Ishikawa (cell line): ENCODE data around the gene HNMT.

Experiments
- CEBPB ChIP-seq: IDR thresholded peaks from 2 replicates; pipeline ENCODE4 v1.6.1; 2012
- CREB1 ChIP-seq: IDR thresholded peaks from 2 replicates; pipeline ENCODE4 v1.6.1; 2012; ENCODE audit warnings: low read depth
- EGR1 ChIP-seq: IDR thresholded peaks from 2 replicates; pipeline ENCODE4 v1.6.1; 2012
- EP300 ChIP-seq: IDR thresholded peaks from 2 replicates; pipeline ENCODE4 v1.6.1; 2012; ENCODE audit warnings: borderline replicate concordance
- FOXM1 ChIP-seq: IDR thresholded peaks from 2 replicates; pipeline ENCODE4 v1.6.1; 2012; ENCODE audit warnings: low read depth, borderline replicate concordance
- NFIC ChIP-seq: IDR thresholded peaks from 2 replicates; pipeline ENCODE4 v1.6.1; 2012
- RAD21 ChIP-seq: IDR thresholded peaks from 2 replicates; pipeline ENCODE4 v1.6.1; 2012; ENCODE audit warnings: low read depth
- TAF1 ChIP-seq: IDR thresholded peaks from 2 replicates; pipeline ENCODE4 v1.6.1; 2012; ENCODE audit warnings: low read depth, mild to moderate bottlenecking
- TCF12 ChIP-seq: IDR thresholded peaks from 2 replicates; pipeline ENCODE4 v1.6.1; 2012; ENCODE audit warnings: low read depth
- TEAD4 ChIP-seq: IDR thresholded peaks from 2 replicates; pipeline ENCODE4 v1.6.1; 2012
- YY1 ChIP-seq: IDR thresholded peaks from 2 replicates; pipeline ENCODE4 v1.6.1; 2012; ENCODE audit warnings: low read depth
- ZBTB7A ChIP-seq: IDR thresholded peaks from 2 replicates; pipeline ENCODE4 v1.6.1; 2012; ENCODE audit warnings: low read depth
- TF ChIP-seq, protein P1 (sequence below): IDR thresholded peaks from 2 replicates; pipeline ENCODE4 v1.6.1; 2012
- TF ChIP-seq, protein P2 (sequence below): IDR thresholded peaks from 2 replicates; pipeline ENCODE4 v1.6.1; 2012
- TF ChIP-seq, protein P3 (sequence below): IDR thresholded peaks from 2 replicates; pipeline ENCODE4 v1.6.1; 2012; ENCODE audit warnings: low read depth, mild to moderate bottlenecking

Gene HNMT

DNA sequence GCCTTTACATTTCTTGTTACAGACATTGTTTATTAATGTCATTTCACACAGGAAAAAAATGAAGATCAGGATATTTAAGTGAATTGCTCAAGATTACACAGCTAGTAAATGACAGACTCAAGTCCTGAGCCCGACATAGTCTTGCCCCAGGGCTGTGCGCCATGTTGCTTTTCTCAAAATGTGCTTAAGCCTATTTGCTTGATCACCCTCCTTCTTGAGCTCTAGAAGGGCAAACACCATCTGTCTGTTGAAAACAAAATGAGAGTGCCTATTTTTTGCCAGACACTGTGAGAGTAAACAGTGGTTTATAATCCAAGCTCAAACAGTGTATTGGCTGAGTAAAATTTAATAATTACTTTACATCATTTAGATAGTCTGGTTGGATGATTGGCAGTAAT lies 34.8 kb upstream of the HNMT start:
- TF ChIP-seq CEBPB (no peak), EGR1 (no peak), TEAD4 (no peak), EP300 (no peak), YY1 (no peak), FOXM1 (no peak), TAF1 (no peak), CREB1 (no peak), NFIC (no peak), ZBTB7A (no peak), TCF12 (no peak), RAD21 (no peak)
- TF ChIP-seq, protein P1, sequence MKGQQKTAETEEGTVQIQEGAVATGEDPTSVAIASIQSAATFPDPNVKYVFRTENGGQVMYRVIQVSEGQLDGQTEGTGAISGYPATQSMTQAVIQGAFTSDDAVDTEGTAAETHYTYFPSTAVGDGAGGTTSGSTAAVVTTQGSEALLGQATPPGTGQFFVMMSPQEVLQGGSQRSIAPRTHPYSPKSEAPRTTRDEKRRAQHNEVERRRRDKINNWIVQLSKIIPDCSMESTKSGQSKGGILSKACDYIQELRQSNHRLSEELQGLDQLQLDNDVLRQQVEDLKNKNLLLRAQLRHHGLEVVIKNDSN = no peak
- TF ChIP-seq, protein P2, sequence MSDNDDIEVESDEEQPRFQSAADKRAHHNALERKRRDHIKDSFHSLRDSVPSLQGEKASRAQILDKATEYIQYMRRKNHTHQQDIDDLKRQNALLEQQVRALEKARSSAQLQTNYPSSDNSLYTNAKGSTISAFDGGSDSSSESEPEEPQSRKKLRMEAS = no peak
- TF ChIP-seq, protein P3, sequence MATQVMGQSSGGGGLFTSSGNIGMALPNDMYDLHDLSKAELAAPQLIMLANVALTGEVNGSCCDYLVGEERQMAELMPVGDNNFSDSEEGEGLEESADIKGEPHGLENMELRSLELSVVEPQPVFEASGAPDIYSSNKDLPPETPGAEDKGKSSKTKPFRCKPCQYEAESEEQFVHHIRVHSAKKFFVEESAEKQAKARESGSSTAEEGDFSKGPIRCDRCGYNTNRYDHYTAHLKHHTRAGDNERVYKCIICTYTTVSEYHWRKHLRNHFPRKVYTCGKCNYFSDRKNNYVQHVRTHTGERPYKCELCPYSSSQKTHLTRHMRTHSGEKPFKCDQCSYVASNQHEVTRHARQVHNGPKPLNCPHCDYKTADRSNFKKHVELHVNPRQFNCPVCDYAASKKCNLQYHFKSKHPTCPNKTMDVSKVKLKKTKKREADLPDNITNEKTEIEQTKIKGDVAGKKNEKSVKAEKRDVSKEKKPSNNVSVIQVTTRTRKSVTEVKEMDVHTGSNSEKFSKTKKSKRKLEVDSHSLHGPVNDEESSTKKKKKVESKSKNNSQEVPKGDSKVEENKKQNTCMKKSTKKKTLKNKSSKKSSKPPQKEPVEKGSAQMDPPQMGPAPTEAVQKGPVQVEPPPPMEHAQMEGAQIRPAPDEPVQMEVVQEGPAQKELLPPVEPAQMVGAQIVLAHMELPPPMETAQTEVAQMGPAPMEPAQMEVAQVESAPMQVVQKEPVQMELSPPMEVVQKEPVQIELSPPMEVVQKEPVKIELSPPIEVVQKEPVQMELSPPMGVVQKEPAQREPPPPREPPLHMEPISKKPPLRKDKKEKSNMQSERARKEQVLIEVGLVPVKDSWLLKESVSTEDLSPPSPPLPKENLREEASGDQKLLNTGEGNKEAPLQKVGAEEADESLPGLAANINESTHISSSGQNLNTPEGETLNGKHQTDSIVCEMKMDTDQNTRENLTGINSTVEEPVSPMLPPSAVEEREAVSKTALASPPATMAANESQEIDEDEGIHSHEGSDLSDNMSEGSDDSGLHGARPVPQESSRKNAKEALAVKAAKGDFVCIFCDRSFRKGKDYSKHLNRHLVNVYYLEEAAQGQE = no peak

DNA sequence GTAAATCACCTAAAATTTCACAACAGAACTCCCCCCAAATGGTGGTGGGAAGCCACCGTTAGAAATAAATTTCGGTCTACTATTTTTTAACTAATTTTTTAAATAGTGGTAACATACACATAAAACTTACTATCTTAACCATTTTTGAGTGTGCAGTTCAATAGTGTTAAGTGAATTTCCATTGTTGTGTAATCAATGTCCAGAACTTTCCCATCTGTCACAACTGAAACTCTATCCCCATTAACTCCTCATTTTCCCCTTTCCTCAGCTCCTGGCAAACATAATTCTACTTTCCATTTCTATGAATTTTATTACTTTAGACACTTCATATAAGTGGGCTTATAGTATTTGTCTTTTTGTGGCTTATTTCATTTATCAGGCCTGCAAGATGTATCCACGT lies 34.1 kb upstream of the HNMT start:
- TF ChIP-seq EGR1 (no peak), NFIC (no peak), YY1 (no peak), ZBTB7A (no peak), FOXM1 (no peak), TCF12 (no peak), RAD21 (no peak), CREB1 (no peak), TAF1 (no peak), TEAD4 (no peak), CEBPB (no peak)
- TF ChIP-seq, protein P3 = no peak
- TF ChIP-seq, protein P2 = no peak

DNA sequence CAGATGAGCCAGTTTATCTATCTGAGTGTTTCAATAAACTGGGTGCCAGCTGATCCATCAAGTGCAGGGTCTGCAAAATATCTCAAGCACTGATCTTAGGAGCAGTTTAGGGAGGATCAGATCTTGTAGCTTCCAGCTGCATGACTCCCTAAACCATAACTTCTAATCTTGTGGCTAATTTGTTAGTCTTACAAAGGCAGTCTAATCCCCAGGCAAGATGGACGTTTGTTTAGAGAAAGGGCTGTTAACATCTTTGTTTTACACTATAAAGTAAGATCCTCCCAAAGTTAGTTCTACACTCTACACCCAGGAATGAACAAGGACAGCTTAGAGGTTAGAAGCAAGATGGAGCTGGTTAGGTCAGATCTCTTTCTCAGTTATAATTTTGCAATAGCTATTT lies 28.7 kb upstream of the HNMT start:
- no peak for TF ChIP-seq CEBPB
- no peak for TF ChIP-seq EGR1
- TF ChIP-seq, protein P1 = no peak
- TF ChIP-seq EP300 = no peak
- TF ChIP-seq ZBTB7A = no peak
- TF ChIP-seq, protein P3 = no peak
- TF ChIP-seq TCF12 = no peak
- TF ChIP-seq RAD21 = no peak
- TF ChIP-seq CREB1 = no peak
- TF ChIP-seq, protein P2 = no peak
- TF ChIP-seq TEAD4 = no peak
- TF ChIP-seq FOXM1 = no peak
- no peak for TF ChIP-seq NFIC
- no peak for TF ChIP-seq YY1
- no peak for TF ChIP-seq TAF1

DNA sequence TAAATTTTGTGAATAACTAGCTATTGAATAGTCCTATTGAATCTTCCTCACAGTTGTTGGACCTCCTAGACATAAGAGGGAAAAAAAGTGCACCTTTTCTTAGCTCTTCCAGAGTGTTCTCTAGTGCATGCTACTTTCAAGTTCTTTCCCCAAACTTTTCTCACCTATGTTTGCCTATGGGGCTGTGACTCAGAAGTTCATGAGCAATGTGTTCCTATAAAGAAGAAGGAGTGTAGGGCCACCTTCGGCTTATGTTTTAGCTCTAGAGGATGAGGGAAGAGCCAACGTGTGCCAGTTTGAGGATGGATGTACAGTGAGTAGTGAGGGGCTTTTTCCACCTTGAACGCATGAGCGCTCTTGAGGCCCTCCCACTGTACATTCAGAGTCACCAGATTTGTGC lies 27.0 kb upstream of the HNMT start:
- TF ChIP-seq, protein P2 = no peak
- TF ChIP-seq EGR1 (no peak), TCF12 (no peak), FOXM1 (no peak), ZBTB7A (no peak), CREB1 (no peak), CEBPB (no peak), NFIC (no peak), TAF1 (no peak)
- TF ChIP-seq, protein P3 = no peak
- TF ChIP-seq, protein P1 = no peak
